Heart left ventricle (tissue), 16 donors: ENCODE measurements around the gene LTB4R. TPM values are rescaled to one million over a fixed set of nuclear protein-coding genes. Genes with fewer than 3 reads are reported as not detected.

Experiments used
- ATAC-seq, 4 donors: fragments of 200-7000 bp; cut with Tn5 transposase; one replicate each; pipeline ENCODE4 v1.9.1; 2020 to 2022; ENCODE audit warnings: moderate library complexity in 4 of 4, mild to moderate bottlenecking in 3 of 4, moderate number of reproducible peaks in 1 of 4
- DNase-seq, 5 donors: peaks; one replicate each; pipeline ENCODE4 v3.0.0-alpha.2; 2020
- H3K27ac ChIP-seq, 12 donors: fragments of 200-600 bp; sonication (generic) in 4 of 12; one replicate each; pipeline versions ENCODE4 v1.5.0 to v1.8.0; 2016 to 2022; ENCODE audit warnings: mild to moderate bottlenecking in 2 of 12
- H3K27me3 ChIP-seq, 9 donors: fragments of 200-600 bp; sonication (generic) in 2 of 9; one replicate each; pipeline versions ENCODE4 v1.5.1 to v1.8.0; 2016 to 2022; ENCODE audit warnings: mild to moderate bottlenecking in 3 of 9
- H3K36me3 ChIP-seq, 9 donors: fragments of 200-600 bp; sonication (generic) in 2 of 9; one replicate each; pipeline versions ENCODE4 v1.5.0 to v1.8.0; 2018 to 2022; ENCODE audit warnings: mild to moderate bottlenecking in 2 of 9
- H3K4me1 ChIP-seq, 12 donors: fragments of 200-600 bp; sonication (generic) in 4 of 12; one replicate each; pipeline versions ENCODE4 v1.5.0 to v1.8.0; 2016 to 2022; ENCODE audit warnings: mild to moderate bottlenecking in 3 of 12
- H3K4me3 ChIP-seq, 12 donors: fragments of 200-600 bp; sonication (generic) in 4 of 12; one replicate each; pipeline versions ENCODE4 v1.5.0 to v1.8.0; 2017 to 2022; ENCODE audit warnings: mild to moderate bottlenecking in 9 of 12, moderate library complexity in 4 of 12
- H3K9me3 ChIP-seq, 12 donors: fragments of 200-600 bp; sonication (generic) in 4 of 12; one replicate each; pipeline versions ENCODE4 v1.5.0 to v1.8.0; 2016 to 2022; ENCODE audit warnings: mild to moderate bottlenecking in 1 of 12
- CTCF ChIP-seq, 12 donors: fragments of 200-600 bp; sonication (generic) in 4 of 12; IDR thresholded peaks; one replicate each; pipeline versions ENCODE4 v1.5.0 to v1.8.0; 2018 to 2022; ENCODE audit warnings: antibody characterized with exemption in 12 of 12, mild to moderate bottlenecking in 5 of 12
- POLR2A ChIP-seq, 2 donors: fragments of 450-650 bp; IDR thresholded peaks; one replicate each; pipeline ENCODE4 v1.6.1; 2017; ENCODE audit warnings: antibody characterized with exemption in 2 of 2, mild to moderate bottlenecking in 2 of 2, moderate library complexity in 2 of 2
- WGBS, 4 donors: extraction: QIAGEN DNeasy Blood & Tissue Kit in 2 of 4; methylation state at CpG; one replicate each; pipeline versions ENCODE4 v1.1.5 to v1.1.7; 2013 to 2018; 5-methylcytosine and 5-hydroxymethylcytosine counted together
- intact Hi-C, 10 donors: fragments of 100-400 bp; cut with DNase I; formaldehyde crosslinking; loops; one replicate each; pipeline versions ENCODE4 v1.11.1 to v1.14.2; 2022
- long read RNA-seq, 3 donors: library from polyadenylated mRNA; unstranded; transcript quantifications; one replicate each; pipeline ENCODE4 v2.0.0, GENCODE V29; 2020 to 2021
- polyA plus RNA-seq, 2 donors: library from polyadenylated mRNA; stranded (reverse); fragments of 200-250 nt; gene quantifications; one replicate each; pipeline ENCODE4 v1.2.3, GENCODE V29; 2013
- total RNA-seq, 9 donors: library from RNA; depleted of rRNA in 2 of 9; stranded (reverse); fragments of >200 nt in 2 of 9; fragmentation: NEBNext Ultra II Directional in 3 of 9; extraction: Animal tissue kit (Norgen Biotek cat#: 25700) in 3 of 9; gene quantifications; one replicate each; pipeline versions ENCODE4 v1.1.0 to v1.2.4, GENCODE V29; 2016 to 2023
- donor health status: ischemic (EF 13 %, LVEDD 7.1; RV severe dilation, severe dysfunction).
- donor health status: healthy with polysubstance abuse.
- donor health status: DM: no; HTN: yes; CAD: no.
- donor health status: DM: no; HTN: no; CAD: no.
- donor health status: ischemic (EF 25% LVEDD 6.9; RV normal size, moderate dysfunction).
- donor health status: ischemic (EF 25% LVEDD 5.7; RV mildly dilated, moderate dysfunction).
- donor health status: healthy.
- donor health status: DM: yes; HTN: yes; CAD: no.
- donor health status: ischemic (EF 35%, LVEDD 5.7; RV mildly dilated, moderate dysfunction).
- donor health status: nonischemic (EF 11% LVEDD 7.7; RV severe dilation, severe dysfunction).
- donor health status: DM: yes; HTN: yes; CAD: no.
- donor health status: PGD.
- donor health status: ischemic (EF 29% LVEDD 5.4; RV normal size, mild dysfunction).
- donor health status: nonischemic (EF 23%, LVEDD 6.1; RV moderate dilation, normal function).

The LTB4R gene
- total RNA-seq (1 to 10 TPM in 8 of 9 donors, under 1 TPM in 1; 0.92 to 8.8 (median 1.7) TPM), polyA plus RNA-seq (1 to 10 TPM; 1.2 to 2.2 TPM)
- long read RNA-seq, donor 1, partial matches to known transcripts, result 1 of 2 reads
- long read RNA-seq, donor 1, other reads (novel, unspliced or antisense), result 0 of 2 reads
- long read RNA-seq, donor 2, full-length matches to known transcripts, result 2 of 4 reads
- long read RNA-seq, donor 2, partial matches to known transcripts, result 2 of 4 reads
- long read RNA-seq, donor 2, other reads (novel, unspliced or antisense), result 0 of 4 reads
- long read RNA-seq, donor 3, partial matches to known transcripts, result 0 of 3 reads
- long read RNA-seq, donor 3, other reads (novel, unspliced or antisense), result 3 of 3 reads

GRCh38 chr14:24310646-24311604 is at the start of gene LTB4R:
Gene LTB4R, plus strand, starts transcription at chr14:24311502. Its CDS starts 4,150 bp downstream, at chr14:24315652.
- intact Hi-C loops, result loop anchor here in 1 of 10 donors (5.0 kb wide), 1 partner anchor 126 kb away; no protein-coding TSS in a partner anchor
- peak in 1 of 2 donors; percentile 44 for TF ChIP-seq POLR2A (IDR thresholded peaks at IDR 0.05)
- peak; percentile 10 to 63 (median 46) for TF ChIP-seq CTCF (IDR thresholded peaks at IDR 0.05)

GRCh38 chr14:24261969-24262327 is 49.4 kb upstream of the LTB4R start:
- intact Hi-C loops, result no loop called here
- H3K27ac ChIP-seq, result no peak overlapping the region
- no peaks in the 10 kb centered on the region for H3K27me3 ChIP-seq
- H3K36me3 ChIP-seq, result peaks cover 0 to 21% (median 12%) of the 10 kb centered on the region in 9 donors
- no peaks in the 10 kb centered on the region for H3K4me1 ChIP-seq
- H3K4me3 ChIP-seq, result no peak overlapping the region
- DNase-seq (no peak), ATAC-seq (no peak)
- TF ChIP-seq POLR2A (IDR thresholded peaks at IDR 0.05) (no peak), CTCF (IDR thresholded peaks at IDR 0.05) (no peak)
- no peaks in the 10 kb centered on the region for H3K9me3 ChIP-seq
- WGBS, 4 donors, result 91 to 100% (median 92%) methylated on average over 2 to 19 of the region's 19 CpGs

More at GRCh38 chr14:24310646-24311604, at the start of gene LTB4R:
- ATAC-seq (peak; percentile 62 to 87 (median 82)), DNase-seq (peak; percentile 78 to 91 (median 85))
- H3K27me3 ChIP-seq, result peaks cover 0 to 3% (median 0%) of the 10 kb centered on the region in 9 donors
- no peaks in the 10 kb centered on the region for H3K9me3 ChIP-seq
- H3K27ac ChIP-seq, result peak within 1 kb of the TSS; percentile 74 to 92 (median 88)
- peak within 1 kb of the TSS; percentile 25 to 81 (median 63) for H3K4me3 ChIP-seq
- peaks cover 11 to 83% (median 48%) of the 10 kb centered on the region in 12 donors for H3K4me1 ChIP-seq
- 5 to 28% (median 10%) methylated on average over 31 to 99 of the region's 99 CpGs for WGBS, 4 donors
- peaks cover 0 to 20% (median 14%) of the 10 kb centered on the region in 9 donors for H3K36me3 ChIP-seq

GRCh38 chr14:24262821-24263733 is 48.2 kb upstream of the LTB4R start, which contains the start of gene TGM1:
Gene TGM1, minus strand, starts transcription at chr14:24263177. Its CDS starts 825 bp downstream, at chr14:24262352.
- Histone ChIP-seq H3K4me3 (no peak within 1 kb of the TSS), H3K9me3 (no peaks in the 10 kb centered on the region), H3K4me1 (no peaks in the 10 kb centered on the region), H3K36me3 (peaks cover 0 to 32% (median 22%) of the 10 kb centered on the region in 9 donors), H3K27me3 (no peaks in the 10 kb centered on the region), H3K27ac (no peak within 1 kb of the TSS)
- TF ChIP-seq POLR2A (IDR thresholded peaks at IDR 0.05) (no peak), CTCF (IDR thresholded peaks at IDR 0.05) (no peak)
- ATAC-seq (no peak), DNase-seq (peak in 1 of 5 donors; percentile 14)
- intact Hi-C loops, result no loop called here
- 86 to 89% (median 87%) methylated on average over 13 to 14 of the region's 14 CpGs for WGBS, 4 donors
